PFSK-1 (cell line): ENCODE results near the gene SNX30.

Experiments
- POLR2AphosphoS5 ChIP-seq: IDR thresholded peaks from 2 replicates; pipeline ENCODE4 v1.6.1; 2012; ENCODE audit warnings: low read depth, mild to moderate bottlenecking, control low read depth, low read length, moderate library complexity
- SIN3A ChIP-seq: IDR thresholded peaks from 2 replicates; pipeline ENCODE4 v1.6.1; 2012; ENCODE audit warnings: mild to moderate bottlenecking, low read length, moderate library complexity, borderline replicate concordance; ENCODE audit not compliant: insufficient read depth
- TAF1 ChIP-seq: IDR thresholded peaks from 2 replicates; pipeline ENCODE4 v1.6.1; 2012; ENCODE audit warnings: low read length, control low read depth, borderline replicate concordance; ENCODE audit not compliant: insufficient read depth
- TF ChIP-seq, protein P1 (sequence below), 2 experiments: IDR thresholded peaks; 2 replicates each; pipeline versions ENCODE4 v1.6.1 to v1.8.0; 2011 to 2012; ENCODE audit warnings: low read depth in 2 of 2, low read length in 2 of 2, control low read depth in 1 of 2, inconsistent platforms in 1 of 2, mild to moderate bottlenecking in 1 of 2, moderate library complexity in 1 of 2; ENCODE audit not compliant: insufficient read depth in 1 of 2

- TF ChIP-seq SIN3A = no peak
- TF ChIP-seq, protein P1, sequence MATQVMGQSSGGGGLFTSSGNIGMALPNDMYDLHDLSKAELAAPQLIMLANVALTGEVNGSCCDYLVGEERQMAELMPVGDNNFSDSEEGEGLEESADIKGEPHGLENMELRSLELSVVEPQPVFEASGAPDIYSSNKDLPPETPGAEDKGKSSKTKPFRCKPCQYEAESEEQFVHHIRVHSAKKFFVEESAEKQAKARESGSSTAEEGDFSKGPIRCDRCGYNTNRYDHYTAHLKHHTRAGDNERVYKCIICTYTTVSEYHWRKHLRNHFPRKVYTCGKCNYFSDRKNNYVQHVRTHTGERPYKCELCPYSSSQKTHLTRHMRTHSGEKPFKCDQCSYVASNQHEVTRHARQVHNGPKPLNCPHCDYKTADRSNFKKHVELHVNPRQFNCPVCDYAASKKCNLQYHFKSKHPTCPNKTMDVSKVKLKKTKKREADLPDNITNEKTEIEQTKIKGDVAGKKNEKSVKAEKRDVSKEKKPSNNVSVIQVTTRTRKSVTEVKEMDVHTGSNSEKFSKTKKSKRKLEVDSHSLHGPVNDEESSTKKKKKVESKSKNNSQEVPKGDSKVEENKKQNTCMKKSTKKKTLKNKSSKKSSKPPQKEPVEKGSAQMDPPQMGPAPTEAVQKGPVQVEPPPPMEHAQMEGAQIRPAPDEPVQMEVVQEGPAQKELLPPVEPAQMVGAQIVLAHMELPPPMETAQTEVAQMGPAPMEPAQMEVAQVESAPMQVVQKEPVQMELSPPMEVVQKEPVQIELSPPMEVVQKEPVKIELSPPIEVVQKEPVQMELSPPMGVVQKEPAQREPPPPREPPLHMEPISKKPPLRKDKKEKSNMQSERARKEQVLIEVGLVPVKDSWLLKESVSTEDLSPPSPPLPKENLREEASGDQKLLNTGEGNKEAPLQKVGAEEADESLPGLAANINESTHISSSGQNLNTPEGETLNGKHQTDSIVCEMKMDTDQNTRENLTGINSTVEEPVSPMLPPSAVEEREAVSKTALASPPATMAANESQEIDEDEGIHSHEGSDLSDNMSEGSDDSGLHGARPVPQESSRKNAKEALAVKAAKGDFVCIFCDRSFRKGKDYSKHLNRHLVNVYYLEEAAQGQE (IDR thresholded peaks at IDR 0.05; ENCODE audit: insufficient read depth in 1 of 2, low read depth in 2 of 2, low read length in 2 of 2) = no peak
- TF ChIP-seq TAF1 = no peak
- TF ChIP-seq POLR2AphosphoS5 = no peak
These were observed 15.7 kb upstream of the SNX30 start for GRCh38 chr9:112734892-112735291.
